ENCODE data around the gene TSPAN7. TPM values are rescaled to one million over a fixed set of nuclear protein-coding genes. Genes with fewer than 3 reads are reported as not detected.

Gene TSPAN7
- total RNA-seq, 1 experiment from 2014 or later, result 3.5 TPM

- no peak overlapping the region for H2BK15ac ChIP-seq (ENCODE audit: low read depth, low read length)
- H3K56ac ChIP-seq (ENCODE audit: insufficient read length, low read depth, low read length), result no peak overlapping the region
- TF ChIP-seq CTCF (conservative IDR thresholded peaks at IDR 0.05), result no peak
- no peak overlapping the region for H3T11ph ChIP-seq (ENCODE audit: low read length)
- H3K79me1 ChIP-seq (ENCODE audit: insufficient read depth, low read depth, low read length, poor library complexity, severe bottlenecking), result no peaks in the 10 kb centered on the region
- H3K9ac ChIP-seq (ENCODE audit: extremely low read depth, insufficient read length, low read length), result no peak overlapping the region
- H3K9me3 ChIP-seq (ENCODE audit: control insufficient read depth, low read depth, low read length), result peaks cover 4% of the 10 kb centered on the region
- Mint-ChIP-seq H3K9me3 (peaks cover 52 to 62% of the 10 kb centered on the region in 2 experiments), H3K27ac (no peak overlapping the region), H3K36me3 (ENCODE audit: insufficient read depth in 1 of 3, low read depth in 3 of 3) (no peaks in the 10 kb centered on the region; a peak in 2 of 7 replicates), H3K27me3 (ENCODE audit: low read depth) (no peaks in the 10 kb centered on the region; the same call in 1 of the 2 replicates), H3K4me3 (no peak overlapping the region), H3K4me1 (no peaks in the 10 kb centered on the region)
- no peaks in the 10 kb centered on the region for H3K27me3 ChIP-seq (ENCODE audit: insufficient read depth, low read length)
- H4K5ac ChIP-seq (ENCODE audit: insufficient read length, low read depth, low read length), result no peak overlapping the region
- H3K4me2 ChIP-seq (ENCODE audit: insufficient read depth, insufficient read length, low read length), result no peak overlapping the region
- no peak overlapping the region for H3K14ac ChIP-seq (ENCODE audit: insufficient read depth, low read length)
- no peak for DNase-seq
- H3K27ac ChIP-seq (ENCODE audit: insufficient read length, low read depth, low read length), result no peak overlapping the region
- no peak overlapping the region for H2AK5ac ChIP-seq (ENCODE audit: insufficient read length, low read length)
- H2BK120ac ChIP-seq (ENCODE audit: low read depth, low read length, poor library complexity, severe bottlenecking), result no peak overlapping the region
- H3K4ac ChIP-seq (ENCODE audit: low read depth, low read length), result no peak overlapping the region
- H3K23me2 ChIP-seq (ENCODE audit: insufficient read length, low read depth, low read length, poor library complexity, severe bottlenecking), result no peaks in the 10 kb centered on the region
- no peak overlapping the region for H2BK20ac ChIP-seq (ENCODE audit: low read depth, low read length, poor library complexity, severe bottlenecking)
- no peak overlapping the region for H4K8ac ChIP-seq (replicated peaks; ENCODE audit: insufficient read length, low read depth, low read length)
- H3K18ac ChIP-seq (ENCODE audit: insufficient read length, low read depth, low read length), result no peak overlapping the region
- no peaks in the 10 kb centered on the region for H4K20me1 ChIP-seq (ENCODE audit: control insufficient read depth, insufficient read depth, insufficient read length)
- 0 out of 2 replicates have a peak, but pooled peaks cover 2% of the 10 kb centered on the region for H3K4me1 ChIP-seq (ENCODE audit: insufficient read depth, low read length)
- no CpG with 5 or more reads among the region's 5 CpGs for WGBS (ENCODE audit: extremely low coverage, insufficient read length, low lambda C conversion rate)
- no peak overlapping the region for H4K91ac ChIP-seq (ENCODE audit: insufficient read length, low read depth, low read length)
- no peak overlapping the region for H2AFZ ChIP-seq (ENCODE audit: low read length)
- no peak overlapping the region for H2BK5ac ChIP-seq (ENCODE audit: insufficient read length, low read length)
- H3K79me2 ChIP-seq (ENCODE audit: insufficient read depth, low read length), result no peaks in the 10 kb centered on the region
- H3K23ac ChIP-seq (ENCODE audit: insufficient read length, low read depth, low read length), result no peak overlapping the region
- H2BK12ac ChIP-seq (ENCODE audit: insufficient read length, low read depth, low read length), result no peak overlapping the region
Measured at GRCh38 chrX:38618180-38618579, 56.8 kb downstream of the TSPAN7 start.

All from H9 (cell line).